SH-SY5Y (cell line): Measurements from ENCODE around the gene SMIM1.

Experiments used
- GATA2 ChIP-seq: IDR thresholded peaks from 2 replicates; pipeline ENCODE4 v1.6.1; 2011; ENCODE audit warnings: mild to moderate bottlenecking, low read depth, low read length
- GATA3 ChIP-seq: IDR thresholded peaks from 2 replicates; pipeline ENCODE4 v1.6.1; 2011; ENCODE audit warnings: low read depth, mild to moderate bottlenecking, low read length, moderate library complexity

- TF ChIP-seq GATA2, result no peak
- no peak for TF ChIP-seq GATA3
Measured at GRCh38 chr1:3790500-3790923, 18.0 kb downstream of the SMIM1 start.
